ENCODE results near the gene UBAC2. TPM values are rescaled to one million over a fixed set of nuclear protein-coding genes. Genes with fewer than 3 reads are reported as not detected.

Gene UBAC2
- polyA plus RNA-seq, 1 experiment = 71.4 TPM

DNA sequence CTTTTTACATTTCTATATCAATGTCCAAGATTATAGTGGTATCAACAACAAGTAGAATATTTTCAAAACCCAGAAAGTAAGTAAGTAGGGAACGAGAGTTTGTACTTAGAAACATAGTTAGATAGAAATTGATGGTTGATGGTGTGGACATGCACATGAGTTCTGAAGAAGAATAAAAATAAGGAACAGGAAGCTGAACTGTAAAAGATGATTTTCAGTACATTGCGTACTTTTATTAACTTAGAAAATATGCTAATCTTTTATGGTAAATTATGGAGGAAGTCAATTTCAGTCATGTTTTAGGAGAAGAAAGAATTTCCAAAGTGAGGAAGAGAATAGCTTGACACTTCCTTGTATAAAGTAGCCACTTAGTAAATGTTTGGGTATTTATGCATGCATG, 69.9 kb downstream of the UBAC2 start:
- H3K9me3 ChIP-seq (ENCODE audit: control insufficient read depth, insufficient read depth, low read length) = no peaks in the 10 kb centered on the region
- no peak overlapping the region for H3K27ac ChIP-seq (ENCODE audit: low read depth, low read length)
- H3K27me3 ChIP-seq (ENCODE audit: control insufficient read depth, insufficient read depth, low read length) = no peaks in the 10 kb centered on the region
- DNase-seq (ENCODE audit: low read depth, low spot score) = no peak
- POLR2A ChIA-PET = no interaction called here
- TF ChIP-seq, protein P1, sequence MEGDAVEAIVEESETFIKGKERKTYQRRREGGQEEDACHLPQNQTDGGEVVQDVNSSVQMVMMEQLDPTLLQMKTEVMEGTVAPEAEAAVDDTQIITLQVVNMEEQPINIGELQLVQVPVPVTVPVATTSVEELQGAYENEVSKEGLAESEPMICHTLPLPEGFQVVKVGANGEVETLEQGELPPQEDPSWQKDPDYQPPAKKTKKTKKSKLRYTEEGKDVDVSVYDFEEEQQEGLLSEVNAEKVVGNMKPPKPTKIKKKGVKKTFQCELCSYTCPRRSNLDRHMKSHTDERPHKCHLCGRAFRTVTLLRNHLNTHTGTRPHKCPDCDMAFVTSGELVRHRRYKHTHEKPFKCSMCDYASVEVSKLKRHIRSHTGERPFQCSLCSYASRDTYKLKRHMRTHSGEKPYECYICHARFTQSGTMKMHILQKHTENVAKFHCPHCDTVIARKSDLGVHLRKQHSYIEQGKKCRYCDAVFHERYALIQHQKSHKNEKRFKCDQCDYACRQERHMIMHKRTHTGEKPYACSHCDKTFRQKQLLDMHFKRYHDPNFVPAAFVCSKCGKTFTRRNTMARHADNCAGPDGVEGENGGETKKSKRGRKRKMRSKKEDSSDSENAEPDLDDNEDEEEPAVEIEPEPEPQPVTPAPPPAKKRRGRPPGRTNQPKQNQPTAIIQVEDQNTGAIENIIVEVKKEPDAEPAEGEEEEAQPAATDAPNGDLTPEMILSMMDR (IDR thresholded peaks at IDR 0.05; ENCODE audit: low read depth, low read length) = no peak
- CTCF ChIA-PET = interaction anchor here (0.8 to 15.0 kb wide), 28 partner anchors 9 to 386 kb away, joined by 3 to 767 read pairs (median 9); partner anchors contain the start of genes GPR18 and UBAC2
- H3K4me3 ChIP-seq (ENCODE audit: low read depth, low read length) = no peak overlapping the region

DNA sequence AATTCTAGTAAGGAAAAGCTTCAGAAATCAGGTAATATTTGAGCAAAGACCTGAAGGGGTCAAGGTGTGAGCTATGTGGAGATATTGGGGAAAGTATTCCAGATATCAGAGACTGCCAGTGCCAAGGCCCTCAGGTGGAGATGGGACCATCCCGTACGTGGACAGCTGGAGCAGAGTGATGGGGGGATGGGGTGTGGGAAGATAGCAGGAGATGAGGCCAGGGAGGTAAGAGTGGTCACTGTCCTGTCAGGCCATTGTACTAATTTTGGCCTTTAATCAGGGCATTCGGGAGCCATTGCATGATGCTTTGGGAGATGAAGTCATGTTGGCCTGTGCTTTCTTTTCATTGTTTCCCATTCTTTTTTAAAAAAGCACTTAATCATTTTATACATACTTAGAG, 70.6 kb downstream of the UBAC2 start:
- Histone ChIP-seq H3K27ac (ENCODE audit: low read depth, low read length) (no peak overlapping the region), H3K27me3 (ENCODE audit: control insufficient read depth, insufficient read depth, low read length) (no peaks in the 10 kb centered on the region), H3K4me3 (ENCODE audit: low read depth, low read length) (no peak overlapping the region), H3K9me3 (ENCODE audit: control insufficient read depth, insufficient read depth, low read length) (no peaks in the 10 kb centered on the region)
- DNase-seq (ENCODE audit: low read depth, low spot score) = no peak
- ChIA-PET POLR2A (no interaction called here), CTCF (interaction anchor here (2.2 to 15.0 kb wide), 10 partner anchors 8 to 235 kb away, joined by 10 to 767 read pairs (median 24); partner anchors contain the start of gene GPR18)
- TF ChIP-seq, protein P1 (IDR thresholded peaks at IDR 0.05; ENCODE audit: low read depth, low read length) = no peak

DNA sequence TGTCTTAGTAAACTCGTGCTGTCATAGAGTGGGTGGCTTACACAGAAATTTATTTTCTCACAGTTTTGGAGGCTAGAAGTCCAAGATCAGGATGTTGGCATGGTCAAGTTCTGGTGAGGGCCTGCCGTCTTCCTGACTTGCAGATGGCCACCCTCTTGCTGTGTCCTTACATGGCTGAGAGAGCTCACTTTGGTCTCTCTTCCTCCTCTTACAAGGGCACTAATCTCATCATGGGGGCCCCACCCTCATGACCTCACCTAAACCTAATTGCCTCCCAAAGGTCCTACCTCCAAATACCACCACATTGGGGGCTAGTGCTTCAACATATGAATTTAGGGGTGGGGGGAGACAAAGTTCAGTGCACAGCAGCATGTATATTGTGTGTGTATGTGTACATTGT, 71.8 kb downstream of the UBAC2 start:
- no peak overlapping the region for H3K27ac ChIP-seq (ENCODE audit: low read depth, low read length)
- TF ChIP-seq, protein P1 (IDR thresholded peaks at IDR 0.05; ENCODE audit: low read depth, low read length) = no peak
- ChIA-PET CTCF (interaction anchor here (3.9 to 15.0 kb wide), 2 partner anchors 166 to 234 kb away, joined by 25 to 767 read pairs; no protein-coding TSS in a partner anchor), POLR2A (no interaction called here)
- H3K4me3 ChIP-seq (ENCODE audit: low read depth, low read length) = no peak overlapping the region
- no peaks in the 10 kb centered on the region for H3K9me3 ChIP-seq (ENCODE audit: control insufficient read depth, insufficient read depth, low read length)
- H3K27me3 ChIP-seq (ENCODE audit: control insufficient read depth, insufficient read depth, low read length) = no peaks in the 10 kb centered on the region
- no peak for DNase-seq (ENCODE audit: low read depth, low spot score)

DNA sequence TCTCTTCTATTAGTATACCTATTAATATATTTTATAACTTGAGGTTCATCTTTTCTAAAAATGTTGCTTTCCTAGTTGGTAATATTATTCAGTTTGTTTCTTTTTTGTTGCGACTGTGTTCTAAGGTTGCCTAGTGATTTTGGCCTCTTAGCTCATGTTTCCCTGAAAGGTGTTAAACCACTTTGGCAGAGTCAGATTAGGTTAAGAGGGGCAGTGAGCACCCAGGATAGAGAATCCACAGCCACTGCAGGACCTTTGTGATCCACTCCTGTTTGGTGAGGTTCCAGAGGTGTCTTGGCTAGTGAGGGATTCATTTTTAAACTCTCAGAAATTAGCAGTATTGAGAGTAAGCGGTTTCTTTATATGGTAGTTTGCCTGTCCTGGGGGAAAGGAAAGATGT, 72.5 kb downstream of the UBAC2 start:
- ChIA-PET POLR2A (no interaction called here), CTCF (interaction anchor here (15.0 kb wide), 1 partner anchor 165 kb away, joined by 767 read pairs; no protein-coding TSS in a partner anchor)
- Histone ChIP-seq H3K27ac (ENCODE audit: low read depth, low read length) (no peak overlapping the region), H3K27me3 (ENCODE audit: control insufficient read depth, insufficient read depth, low read length) (no peaks in the 10 kb centered on the region), H3K9me3 (ENCODE audit: control insufficient read depth, insufficient read depth, low read length) (no peaks in the 10 kb centered on the region), H3K4me3 (ENCODE audit: low read depth, low read length) (no peak overlapping the region)
- TF ChIP-seq, protein P1 (IDR thresholded peaks at IDR 0.05; ENCODE audit: low read depth, low read length) = no peak
- DNase-seq (ENCODE audit: low read depth, low spot score) = no peak

DNA sequence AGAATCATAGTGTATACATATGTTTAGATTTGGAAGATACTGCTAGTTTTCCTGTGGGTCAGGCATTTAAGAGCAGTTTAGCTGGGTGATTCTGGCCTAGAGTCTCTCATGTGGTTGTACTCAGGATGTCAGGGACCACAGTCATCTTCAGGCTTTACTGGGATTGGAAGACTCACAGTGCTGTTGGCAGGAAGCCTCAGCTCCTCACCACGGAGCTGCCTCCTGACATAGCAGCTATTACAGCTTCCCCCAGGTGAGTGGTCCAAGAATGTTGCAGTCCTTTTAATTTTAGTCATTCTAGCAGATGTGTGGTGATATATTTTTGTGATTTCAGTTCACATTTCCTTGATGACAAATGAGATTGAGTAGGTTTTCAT, 74.4 kb downstream of the UBAC2 start:
- ChIA-PET POLR2A (no interaction called here), CTCF (interaction anchor here (1.0 to 15.0 kb wide), 3 partner anchors 9 to 163 kb away, joined by 4 to 767 read pairs (median 5); no protein-coding TSS in a partner anchor)
- no peak for DNase-seq (ENCODE audit: low read depth, low spot score)
- H3K27me3 ChIP-seq (ENCODE audit: control insufficient read depth, insufficient read depth, low read length) = no peaks in the 10 kb centered on the region
- no peaks in the 10 kb centered on the region for H3K9me3 ChIP-seq (ENCODE audit: control insufficient read depth, insufficient read depth, low read length)
- TF ChIP-seq, protein P1 (IDR thresholded peaks at IDR 0.05; ENCODE audit: low read depth, low read length) = no peak
- no peak overlapping the region for H3K27ac ChIP-seq (ENCODE audit: low read depth, low read length)
- no peak overlapping the region for H3K4me3 ChIP-seq (ENCODE audit: low read depth, low read length)

Measured in AG04450 (cell line).